ENCODE results near the gene INSIG1. TPM values are rescaled to one million over a fixed set of nuclear protein-coding genes. Genes with fewer than 3 reads are reported as not detected.

The INSIG1 gene
- total RNA-seq, 1 experiment from 2014 or later = 54.7 TPM

GRCh38 chr7:155251831-155252230, 45.8 kb upstream of the INSIG1 start:
- intact Hi-C loops (cut with micrococcal nuclease) = no loop called here
- Histone ChIP-seq H3K9ac (ENCODE audit: low read length) (no peak overlapping the region), H4K20me1 (ENCODE audit: insufficient read depth) (no peaks in the 10 kb centered on the region), H3K27me3 (ENCODE audit: insufficient read depth, low read length) (no peaks in the 10 kb centered on the region), H3K27ac (ENCODE audit: low read depth, low read length) (no peak overlapping the region), H3K4me2 (ENCODE audit: low read length) (no peak overlapping the region), H3K9me2 (ENCODE audit: insufficient read depth) (no peaks in the 10 kb centered on the region), H3K9me3 (ENCODE audit: control insufficient read depth in 1 of 2, insufficient read depth in 1 of 2, low read depth in 1 of 2, low read length in 2 of 2) (no peaks in the 10 kb centered on the region), H3K4me3 (replicated peaks in 1 of 2; ENCODE audit: low read depth in 1 of 2, low read length in 2 of 2) (no peak overlapping the region), H2AFZ (ENCODE audit: low read depth, low read length, poor library complexity, severe bottlenecking) (no peak overlapping the region), H3K36me3 (ENCODE audit: control insufficient read depth in 1 of 2, insufficient read depth in 2 of 2, low read length in 2 of 2) (no peaks in the 10 kb centered on the region), H3K4me1 (ENCODE audit: control insufficient read depth in 1 of 2, insufficient read depth in 2 of 2, low read length in 2 of 2) (no peaks in the 10 kb centered on the region), H3K79me2 (ENCODE audit: insufficient read depth, low read length) (no peaks in the 10 kb centered on the region)
- ChIA-PET CTCF (no interaction called here), POLR2A (no interaction called here), RAD21 (ENCODE audit: low non-redundant PET in 1 of 2, low total read pairs in 2 of 2, uncharacterized antibody in 2 of 2, unreplicated experiment in 2 of 2) (no interaction called here)
- ATAC-seq (no peak), DNase-seq (ENCODE audit: low read depth, low spot score) (no peak)
- TF ChIP-seq EZH2phosphoT487 (IDR thresholded peaks at IDR 0.05; ENCODE audit: borderline replicate concordance) (no peak), REST (IDR thresholded peaks at IDR 0.05; ENCODE audit: low read depth) (no peak), RAD21 (IDR thresholded peaks at IDR 0.05; ENCODE audit: low read depth) (no peak), CBX3 (IDR thresholded peaks at IDR 0.05; ENCODE audit: low read depth) (no peak), POLR2AphosphoS5 (IDR thresholded peaks at IDR 0.05; ENCODE audit: low read depth, low read length) (no peak), EZH2 (IDR thresholded peaks at IDR 0.05) (no peak), ZBTB33 (IDR thresholded peaks at IDR 0.05; ENCODE audit: extremely low read depth, insufficient replicate concordance, low read length) (no peak), MAX (IDR thresholded peaks at IDR 0.05) (no peak), ZFX (IDR thresholded peaks at IDR 0.05) (no peak)
- BruUV-seq (replicated peaks) = no TSS peak

All from HCT116 (cell line).